GM18951 (cell line): ENCODE data around the gene HP1BP3.

Source experiments
- POLR2A ChIP-seq: IDR thresholded peaks from 4 replicates; pipeline ENCODE4 v1.6.1; 2011; ENCODE audit warnings: mild to moderate bottlenecking; ENCODE audit not compliant: insufficient read length, insufficient read depth; ENCODE audit errors: extremely low read depth
- in situ Hi-C: fragments of 300-500 bp; cut with MboI; formaldehyde crosslinking; loops from one replicate; pipeline ENCODE4 v1.12.0; 2022; ENCODE audit warnings: low sequenced_read_pairs, mixed read lengths, inconsistent platforms; ENCODE audit not compliant: unreplicated experiment

HP1BP3 gene

DNA sequence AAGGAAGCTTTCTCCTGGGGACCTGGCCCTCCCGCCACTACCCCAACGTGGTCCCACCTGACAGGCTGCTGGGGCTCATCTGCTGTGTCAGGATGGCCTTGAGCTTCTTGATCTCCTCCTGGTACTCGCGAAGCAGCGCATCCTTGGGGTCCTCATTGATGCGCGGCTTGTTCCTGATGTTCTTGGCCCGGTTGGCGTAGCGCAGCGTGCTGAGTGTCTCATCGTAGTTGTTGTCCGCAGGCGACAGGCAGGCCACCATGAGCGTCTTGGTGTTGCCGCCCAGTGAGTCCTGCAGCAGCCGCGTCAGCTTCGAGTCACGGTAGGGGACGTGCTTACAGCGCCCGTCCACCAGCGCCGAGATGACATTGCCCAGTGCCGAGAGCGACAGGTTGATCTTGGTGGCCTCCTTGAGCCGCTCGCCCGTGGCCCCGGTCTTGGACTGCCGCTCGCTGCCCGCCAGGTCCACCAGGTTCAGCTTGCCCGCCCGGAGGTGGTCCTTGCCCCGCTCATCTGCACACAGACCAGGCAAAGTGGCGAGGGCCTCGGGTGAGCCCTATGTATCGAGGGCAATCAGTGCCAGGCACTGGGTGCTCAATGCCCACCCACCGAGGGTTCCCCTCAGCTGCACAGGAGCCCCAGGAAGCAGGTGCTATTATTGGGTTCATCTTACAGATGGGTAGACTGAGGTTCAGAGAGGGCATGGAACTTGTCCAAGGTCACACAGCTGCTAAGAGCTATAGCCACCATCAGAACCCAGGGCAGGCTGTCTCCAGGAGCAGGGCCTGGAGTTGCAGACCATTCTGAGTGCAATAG is 82.5 kb downstream of the HP1BP3 start:
- in situ Hi-C loops: loop anchor here (5.0 kb wide), 1 partner anchor 488 kb away; no protein-coding TSS in a partner anchor
- TF ChIP-seq POLR2A: no peak

DNA sequence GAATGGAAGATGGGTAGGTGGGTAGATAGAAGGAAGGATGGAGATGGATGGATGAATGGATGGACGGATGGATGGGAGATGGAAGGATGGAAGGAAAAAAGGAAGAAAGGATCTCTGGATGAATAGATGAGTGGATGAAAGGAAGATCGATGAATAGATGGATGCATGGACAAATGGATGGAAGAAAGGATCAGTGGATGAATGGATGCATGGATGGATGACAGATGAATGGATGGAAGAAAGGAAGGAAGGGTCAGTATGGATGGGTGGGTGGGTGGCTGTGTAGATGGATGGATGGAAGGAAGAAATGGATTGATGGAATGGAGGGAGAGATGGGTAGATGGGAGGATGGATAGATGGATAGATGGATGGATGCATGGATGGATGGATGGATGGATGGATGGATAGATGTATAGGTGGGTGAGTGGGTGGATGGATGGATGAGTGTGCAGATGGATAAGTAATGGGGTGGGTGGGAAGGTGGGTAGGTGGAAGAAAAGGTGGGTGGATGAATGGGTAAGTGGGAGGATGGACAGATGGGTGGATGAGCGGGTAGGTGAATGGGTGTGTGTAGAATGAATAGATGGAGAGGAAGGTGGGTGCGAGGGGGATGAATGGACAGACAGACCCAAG is 83.9 kb downstream of the HP1BP3 start:
- TF ChIP-seq POLR2A: no peak
- in situ Hi-C loops: loop anchor here (5.0 kb wide), 1 partner anchor 489 kb away; no protein-coding TSS in a partner anchor

DNA sequence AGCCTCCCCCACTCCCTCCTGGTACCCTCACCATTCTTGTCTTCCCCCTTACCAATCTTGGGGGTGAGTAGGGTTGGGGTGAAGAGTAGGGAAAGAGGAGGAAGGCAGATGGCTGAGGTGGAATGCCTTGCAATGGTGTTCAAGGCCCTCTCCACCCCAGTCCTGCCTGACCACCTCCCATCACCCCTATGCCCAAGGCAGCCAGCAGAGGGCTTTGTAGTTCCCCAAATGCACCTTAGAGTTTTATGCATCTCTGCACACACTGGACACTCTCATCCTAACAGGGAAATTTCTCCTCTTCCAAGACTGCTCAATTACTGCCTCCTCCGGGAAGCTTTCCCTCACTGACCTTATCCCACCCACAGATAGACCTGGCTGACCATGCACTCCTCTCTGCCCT is 84.7 kb downstream of the HP1BP3 start:
- TF ChIP-seq POLR2A: no peak
- in situ Hi-C loops: loop anchor here (5.0 kb wide), 1 partner anchor 490 kb away; no protein-coding TSS in a partner anchor

DNA sequence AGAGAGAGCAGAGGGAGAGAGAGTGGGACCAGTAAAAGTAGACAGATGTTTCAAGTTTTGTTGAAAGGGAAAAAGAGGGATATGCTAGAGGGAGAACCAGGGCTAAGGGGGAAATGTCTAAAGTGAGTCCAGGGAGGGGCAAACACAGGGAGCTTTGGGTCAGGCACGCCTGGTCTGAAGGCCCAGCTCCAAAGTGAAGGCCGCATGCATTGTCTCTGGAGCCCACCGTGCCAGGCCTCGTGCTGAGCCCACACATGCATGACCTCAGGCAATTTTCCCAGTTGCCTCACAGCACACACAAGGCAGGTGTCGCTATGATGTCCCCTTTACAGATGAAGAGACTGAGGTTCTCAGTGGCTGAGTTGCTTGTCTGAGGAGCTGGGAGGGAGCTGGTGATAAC is 85.3 kb downstream of the HP1BP3 start:
- TF ChIP-seq POLR2A: no peak
- in situ Hi-C loops: loop anchor here (5.0 kb wide), 1 partner anchor 490 kb away; no protein-coding TSS in a partner anchor

DNA sequence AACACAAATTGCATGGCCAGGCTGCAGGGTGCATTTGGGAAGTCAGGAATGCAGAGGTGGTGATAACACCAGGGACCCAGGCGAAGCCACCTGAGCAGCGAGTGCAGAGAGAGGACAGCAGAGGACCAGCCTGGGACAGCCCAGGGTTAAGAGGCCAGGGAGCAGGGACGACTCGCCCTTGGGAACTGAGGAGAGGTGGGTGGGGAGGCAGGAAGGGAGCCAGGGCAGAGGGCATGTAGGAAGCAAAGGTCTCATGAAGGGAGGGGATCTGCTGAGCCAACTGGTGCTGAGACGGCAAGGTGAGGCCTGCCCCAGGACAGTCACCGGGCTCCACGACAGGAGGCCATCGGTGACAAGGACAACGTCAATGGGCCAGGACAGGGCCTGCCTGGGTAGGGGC is 85.7 kb downstream of the HP1BP3 start:
- no peak for TF ChIP-seq POLR2A
- in situ Hi-C loops: loop anchor here (5.0 kb wide), 1 partner anchor 491 kb away; no protein-coding TSS in a partner anchor

DNA sequence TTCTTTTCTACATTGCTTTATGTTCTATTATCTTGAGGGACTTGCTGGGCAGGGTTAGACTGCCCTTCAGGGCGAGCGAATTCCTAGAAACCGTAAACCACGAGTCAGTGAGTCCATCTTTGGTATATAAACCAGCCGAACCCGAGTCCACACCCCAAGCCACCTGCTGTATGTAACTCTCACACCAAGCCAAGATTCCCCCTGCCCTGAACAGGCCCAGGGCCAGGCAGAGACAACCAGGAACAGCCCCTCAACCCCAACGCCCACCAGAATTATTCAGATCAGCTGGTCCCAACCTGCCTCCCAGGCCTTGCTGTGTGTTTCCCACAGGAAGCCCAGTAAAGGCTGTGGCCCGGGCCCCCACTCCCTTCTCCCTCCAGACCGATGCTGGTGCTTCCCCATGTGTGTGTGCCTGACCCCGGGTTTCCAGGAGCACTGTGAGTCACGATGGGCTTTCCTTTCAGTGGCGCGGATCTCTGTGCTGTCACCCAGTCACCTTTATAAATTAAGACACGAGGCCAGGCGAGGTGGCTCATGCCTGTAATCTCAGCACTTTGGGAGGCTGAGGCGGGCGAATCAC is 86.4 kb downstream of the HP1BP3 start:
- in situ Hi-C loops: loop anchor here (5.0 kb wide), 1 partner anchor 492 kb away; no protein-coding TSS in a partner anchor
- TF ChIP-seq POLR2A: no peak

DNA sequence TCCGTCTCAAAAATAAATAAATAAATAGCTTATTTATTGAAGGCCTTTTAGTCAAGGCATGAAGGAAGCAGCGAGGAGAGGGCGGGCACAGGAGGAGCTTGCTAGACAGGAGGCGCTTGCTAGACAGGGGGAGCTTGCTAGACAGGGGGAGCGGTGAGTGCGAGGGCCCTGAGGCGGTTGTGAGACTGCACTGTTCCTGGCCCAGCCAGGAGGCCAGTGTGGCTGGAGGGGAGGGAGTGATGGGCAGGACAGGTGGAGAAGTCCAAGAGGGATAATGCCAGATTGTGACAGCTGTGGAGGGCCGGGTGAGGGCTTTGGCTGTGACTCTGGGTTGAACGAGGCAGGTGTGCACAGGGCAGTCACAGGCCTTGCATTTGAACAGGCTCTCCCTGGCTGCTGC is 87.5 kb downstream of the HP1BP3 start:
- TF ChIP-seq POLR2A: no peak
- in situ Hi-C loops: no loop called here

DNA sequence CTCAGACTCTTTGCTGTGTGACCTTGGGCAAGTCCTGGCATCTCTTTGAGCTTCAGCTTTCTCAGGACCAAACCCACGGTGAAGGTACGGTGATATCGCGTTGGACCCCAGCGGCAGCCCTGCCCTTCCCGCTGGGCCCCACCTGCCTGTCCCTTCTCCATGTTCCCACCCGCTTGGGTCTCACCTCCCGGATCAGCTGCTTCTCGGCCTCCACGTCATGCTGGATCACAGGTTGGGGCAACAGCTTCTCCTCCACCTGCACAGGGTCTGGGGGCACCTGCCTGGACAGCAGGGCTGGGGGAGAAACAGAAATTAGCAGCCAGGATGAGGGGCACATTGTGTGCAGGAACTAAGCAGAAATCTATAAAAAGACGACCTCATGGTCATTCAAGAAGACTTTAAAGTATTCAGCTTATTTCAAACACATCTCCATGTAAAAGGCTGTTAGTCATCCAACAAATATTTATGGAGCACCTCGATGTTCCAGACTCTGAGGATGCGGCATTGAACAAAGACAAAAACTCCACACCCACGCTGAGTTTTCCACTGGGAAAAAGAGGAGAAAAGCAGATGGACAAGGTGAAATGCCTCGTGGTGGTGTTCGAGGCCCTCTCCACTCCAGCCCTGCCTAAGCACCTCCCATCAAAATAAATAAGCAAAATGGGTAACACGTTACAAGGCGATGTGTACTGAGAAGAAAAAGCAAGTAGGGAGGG is 88.8 kb downstream of the HP1BP3 start:
- no peak for TF ChIP-seq POLR2A
- in situ Hi-C loops: no loop called here

DNA sequence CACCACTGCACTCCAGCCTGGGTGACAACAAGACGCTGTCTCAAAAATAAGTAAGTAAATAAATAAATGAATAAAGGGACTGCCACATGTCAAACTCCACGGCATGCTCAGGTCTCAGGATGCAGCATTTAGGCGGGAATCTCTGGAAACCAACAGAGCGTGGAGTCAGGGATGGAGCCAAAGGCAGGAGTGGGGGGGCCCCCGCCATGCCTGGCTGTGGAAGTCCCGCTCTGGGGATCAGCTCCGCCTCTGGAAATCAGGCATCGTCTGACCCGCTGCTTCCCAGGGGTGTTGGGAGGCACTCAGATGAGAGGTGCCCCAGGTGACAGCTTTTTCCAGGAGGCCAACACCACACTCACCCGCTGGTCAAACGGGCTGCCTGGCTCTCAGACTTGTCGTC is 89.5 kb downstream of the HP1BP3 start:
- no peak for TF ChIP-seq POLR2A
- in situ Hi-C loops: no loop called here

DNA sequence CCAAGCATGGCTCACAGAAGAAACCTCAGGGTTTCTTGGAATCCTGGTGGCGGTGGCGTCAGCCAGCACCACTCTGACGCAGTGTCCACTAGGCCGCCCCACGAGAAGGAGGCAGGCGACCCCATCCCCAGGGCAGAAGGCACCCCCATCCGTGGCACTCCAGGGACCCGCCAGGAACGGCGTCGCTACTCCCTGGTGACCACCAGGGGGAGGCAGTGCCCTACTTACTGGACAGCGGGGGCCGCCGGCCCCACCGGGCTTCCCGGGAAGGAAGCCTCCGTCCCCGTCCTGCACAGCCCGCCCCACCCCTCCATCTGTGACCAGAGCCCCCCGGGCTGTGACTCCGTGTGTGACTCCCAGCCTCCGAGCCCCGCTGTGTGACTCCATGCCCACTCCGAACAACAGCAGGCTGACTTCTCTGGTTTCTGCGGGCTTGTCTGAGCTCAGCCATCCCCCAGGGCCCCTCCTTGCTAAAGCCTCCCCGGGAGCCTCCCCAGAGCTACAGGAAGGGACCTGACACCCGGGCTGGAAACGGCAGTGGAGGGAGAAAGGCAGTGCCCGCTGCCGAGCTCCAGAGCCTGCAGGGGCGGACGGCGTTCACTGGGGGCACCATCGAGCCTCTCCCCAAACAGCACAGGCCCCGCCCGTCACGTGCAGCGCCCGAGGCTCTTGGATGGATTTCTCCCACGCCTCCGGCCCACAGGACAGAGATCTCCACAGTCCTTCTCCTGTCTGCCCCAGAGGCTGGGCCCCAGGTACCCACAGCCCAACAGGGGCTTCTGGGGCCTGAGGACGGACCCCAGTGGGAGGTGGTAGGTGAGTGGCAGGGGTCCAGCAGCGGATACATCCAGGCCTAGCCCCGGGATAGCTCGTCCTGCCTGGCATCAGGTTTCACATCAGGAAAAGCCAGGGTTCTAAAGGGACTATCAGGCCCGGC is 90.4 kb downstream of the HP1BP3 start:
- TF ChIP-seq POLR2A: no peak
- in situ Hi-C loops: no loop called here

DNA sequence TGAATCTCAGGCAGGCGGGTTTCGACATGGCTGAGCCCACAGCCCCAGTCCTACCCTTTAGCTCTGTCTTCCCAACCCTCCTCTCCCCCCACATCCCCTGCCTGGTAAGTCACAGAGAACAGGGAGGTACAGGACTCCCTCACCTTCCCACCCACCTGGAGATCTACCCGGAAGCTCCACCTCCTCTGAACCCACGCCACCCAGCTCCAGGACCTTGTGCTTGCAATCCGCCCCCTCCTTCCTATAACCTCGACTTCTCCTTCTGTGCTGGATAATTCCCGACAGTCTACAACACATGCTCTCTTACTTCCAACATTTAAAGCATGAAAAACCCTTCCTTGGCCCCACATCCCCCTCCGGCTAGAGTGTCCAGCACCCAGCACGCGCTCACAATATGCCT is 91.6 kb downstream of the HP1BP3 start:
- no peak for TF ChIP-seq POLR2A
- in situ Hi-C loops: no loop called here

DNA sequence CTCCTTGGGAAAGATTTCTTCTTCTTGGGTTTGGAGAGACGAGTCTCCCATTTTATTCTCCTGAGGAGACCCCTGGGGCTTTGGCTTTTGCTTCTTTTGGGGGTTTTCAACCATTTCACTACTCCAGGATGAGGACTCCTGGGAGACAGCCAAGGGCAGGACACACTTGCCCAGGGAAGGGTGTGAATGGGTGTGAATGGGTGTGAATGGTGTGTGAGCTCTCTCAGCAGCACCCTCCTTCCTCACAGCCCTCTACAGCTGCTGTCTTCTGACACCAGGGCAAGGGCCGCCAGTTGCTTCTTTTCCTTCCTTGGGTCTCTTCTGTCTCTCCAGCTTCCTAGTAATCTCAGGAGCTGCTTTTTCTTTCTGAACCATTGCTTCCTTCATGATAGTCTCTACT is 93.5 kb downstream of the HP1BP3 start:
- in situ Hi-C loops: no loop called here
- no peak for TF ChIP-seq POLR2A
